HCT116 (cell line): Measurements from ENCODE around the gene PHF2.

ENCODE experiments used
- CEBPB ChIP-seq: IDR thresholded peaks from 2 replicates; pipeline ENCODE4 v1.6.1; 2012; ENCODE audit warnings: low read depth
- EZH2 ChIP-seq: fragments of 200-600 bp; sonication (generic); IDR thresholded peaks from 2 replicates; pipeline ENCODE4 v1.6.1; 2017; ENCODE audit warnings: antibody characterized with exemption, mixed run types
- EZH2phosphoT487 ChIP-seq: fragments of 200-600 bp; IDR thresholded peaks from 2 replicates; pipeline ENCODE4 v1.6.1; 2018; ENCODE audit warnings: antibody characterized with exemption, borderline replicate concordance
- FOSL1 ChIP-seq: IDR thresholded peaks from 2 replicates; pipeline ENCODE4 v1.6.1; 2012; ENCODE audit warnings: low read depth
- JUND ChIP-seq: IDR thresholded peaks from 2 replicates; pipeline ENCODE4 v1.6.1; 2012
- POLR2A ChIP-seq: IDR thresholded peaks from 2 replicates; pipeline ENCODE4 v1.7.0; 2011; ENCODE audit warnings: borderline replicate concordance; ENCODE audit not compliant: insufficient read depth, insufficient read length; ENCODE audit errors: extremely low read depth
- POLR2AphosphoS5 ChIP-seq: IDR thresholded peaks from 2 replicates; pipeline ENCODE4 v1.6.1; 2011; ENCODE audit warnings: mild to moderate bottlenecking, low read depth, low read length, moderate library complexity
- RAD21 ChIP-seq: IDR thresholded peaks from 2 replicates; pipeline ENCODE4 v1.6.1; 2012; ENCODE audit warnings: low read depth, mild to moderate bottlenecking
- YY1 ChIP-seq: IDR thresholded peaks from 2 replicates; pipeline ENCODE4 v1.6.1; 2011; ENCODE audit warnings: low read length, low read depth, moderate library complexity, mild to moderate bottlenecking; ENCODE audit not compliant: insufficient replicate concordance; ENCODE audit errors: extremely low read depth
- ZNF274 ChIP-seq: fragments of 200-500 bp; sonication (Bioruptor generic); IDR thresholded peaks from 2 replicates; pipeline ENCODE4 v1.6.1; 2014; ENCODE audit warnings: mild to moderate bottlenecking, low read depth, low read length, inconsistent platforms
- TF ChIP-seq, protein P1 (sequence below), 3 experiments: fragments of 200-600 bp in 1 of 3; sonication (generic) in 1 of 3; IDR thresholded peaks in 2 of 3; conservative IDR thresholded peaks in 1 of 3; 2 replicates each; pipeline ENCODE4 v1.5.1; 2012 to 2017; ENCODE audit warnings: low read depth in 2 of 3, low read length in 2 of 3, antibody characterized with exemption in 1 of 3, borderline replicate concordance in 1 of 3, control low read depth in 1 of 3, mild to moderate bottlenecking in 1 of 3, mixed read lengths in 1 of 3, mixed run types in 1 of 3, moderate library complexity in 1 of 3; ENCODE audit not compliant: insufficient read depth in 1 of 3
- TF ChIP-seq, protein P2 (sequence below): IDR thresholded peaks from 2 replicates; pipeline ENCODE4 v1.6.1; 2012
- TF ChIP-seq, protein P3 (sequence below): IDR thresholded peaks from 2 replicates; pipeline ENCODE4 v1.6.1; 2012
- TF ChIP-seq, protein P4 (sequence below): IDR thresholded peaks from 2 replicates; pipeline ENCODE4 v1.6.1; 2012; ENCODE audit warnings: low read depth

DNA sequence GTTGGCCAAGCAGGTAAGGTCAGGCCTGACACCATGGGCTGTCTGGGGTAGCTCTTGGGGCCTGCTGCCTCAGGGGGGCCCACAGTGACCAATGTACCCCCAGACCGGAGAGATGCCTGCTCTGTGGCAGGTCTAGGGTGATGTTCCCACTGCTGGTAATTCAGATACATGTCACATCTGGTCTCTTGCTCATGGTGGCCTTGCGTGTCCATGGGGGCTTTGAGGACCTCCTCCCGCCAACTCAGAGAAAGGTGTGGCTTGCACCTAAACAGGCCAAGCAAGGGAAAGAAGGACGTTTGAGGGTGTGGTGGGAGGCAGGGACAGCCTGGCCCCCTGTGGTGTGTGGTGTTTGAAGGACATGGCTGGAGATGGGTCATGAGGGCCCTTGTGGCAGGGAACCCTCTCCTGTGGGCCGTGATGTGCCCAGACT lies 75.2 kb downstream of the PHF2 start:
- TF ChIP-seq, protein P1, sequence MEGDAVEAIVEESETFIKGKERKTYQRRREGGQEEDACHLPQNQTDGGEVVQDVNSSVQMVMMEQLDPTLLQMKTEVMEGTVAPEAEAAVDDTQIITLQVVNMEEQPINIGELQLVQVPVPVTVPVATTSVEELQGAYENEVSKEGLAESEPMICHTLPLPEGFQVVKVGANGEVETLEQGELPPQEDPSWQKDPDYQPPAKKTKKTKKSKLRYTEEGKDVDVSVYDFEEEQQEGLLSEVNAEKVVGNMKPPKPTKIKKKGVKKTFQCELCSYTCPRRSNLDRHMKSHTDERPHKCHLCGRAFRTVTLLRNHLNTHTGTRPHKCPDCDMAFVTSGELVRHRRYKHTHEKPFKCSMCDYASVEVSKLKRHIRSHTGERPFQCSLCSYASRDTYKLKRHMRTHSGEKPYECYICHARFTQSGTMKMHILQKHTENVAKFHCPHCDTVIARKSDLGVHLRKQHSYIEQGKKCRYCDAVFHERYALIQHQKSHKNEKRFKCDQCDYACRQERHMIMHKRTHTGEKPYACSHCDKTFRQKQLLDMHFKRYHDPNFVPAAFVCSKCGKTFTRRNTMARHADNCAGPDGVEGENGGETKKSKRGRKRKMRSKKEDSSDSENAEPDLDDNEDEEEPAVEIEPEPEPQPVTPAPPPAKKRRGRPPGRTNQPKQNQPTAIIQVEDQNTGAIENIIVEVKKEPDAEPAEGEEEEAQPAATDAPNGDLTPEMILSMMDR (IDR thresholded peaks at IDR 0.05 in 2 of 3, conservative IDR thresholded peaks at IDR 0.05 in 1 of 3; ENCODE audit: borderline replicate concordance in 1 of 3, insufficient read depth in 1 of 3, low read depth in 2 of 3, low read length in 2 of 3): no peak
- no peak for TF ChIP-seq POLR2A
- no peak for TF ChIP-seq CEBPB
- TF ChIP-seq YY1: no peak
- TF ChIP-seq, protein P2, sequence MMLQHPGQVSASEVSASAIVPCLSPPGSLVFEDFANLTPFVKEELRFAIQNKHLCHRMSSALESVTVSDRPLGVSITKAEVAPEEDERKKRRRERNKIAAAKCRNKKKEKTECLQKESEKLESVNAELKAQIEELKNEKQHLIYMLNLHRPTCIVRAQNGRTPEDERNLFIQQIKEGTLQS: no peak
- no peak for TF ChIP-seq FOSL1
- TF ChIP-seq, protein P3, sequence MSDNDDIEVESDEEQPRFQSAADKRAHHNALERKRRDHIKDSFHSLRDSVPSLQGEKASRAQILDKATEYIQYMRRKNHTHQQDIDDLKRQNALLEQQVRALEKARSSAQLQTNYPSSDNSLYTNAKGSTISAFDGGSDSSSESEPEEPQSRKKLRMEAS: no peak
- no peak for TF ChIP-seq EZH2phosphoT487
- no peak for TF ChIP-seq ZNF274
- TF ChIP-seq EZH2: no peak
- no peak for TF ChIP-seq POLR2AphosphoS5
- TF ChIP-seq JUND: no peak
- TF ChIP-seq RAD21: no peak
- TF ChIP-seq, protein P4, sequence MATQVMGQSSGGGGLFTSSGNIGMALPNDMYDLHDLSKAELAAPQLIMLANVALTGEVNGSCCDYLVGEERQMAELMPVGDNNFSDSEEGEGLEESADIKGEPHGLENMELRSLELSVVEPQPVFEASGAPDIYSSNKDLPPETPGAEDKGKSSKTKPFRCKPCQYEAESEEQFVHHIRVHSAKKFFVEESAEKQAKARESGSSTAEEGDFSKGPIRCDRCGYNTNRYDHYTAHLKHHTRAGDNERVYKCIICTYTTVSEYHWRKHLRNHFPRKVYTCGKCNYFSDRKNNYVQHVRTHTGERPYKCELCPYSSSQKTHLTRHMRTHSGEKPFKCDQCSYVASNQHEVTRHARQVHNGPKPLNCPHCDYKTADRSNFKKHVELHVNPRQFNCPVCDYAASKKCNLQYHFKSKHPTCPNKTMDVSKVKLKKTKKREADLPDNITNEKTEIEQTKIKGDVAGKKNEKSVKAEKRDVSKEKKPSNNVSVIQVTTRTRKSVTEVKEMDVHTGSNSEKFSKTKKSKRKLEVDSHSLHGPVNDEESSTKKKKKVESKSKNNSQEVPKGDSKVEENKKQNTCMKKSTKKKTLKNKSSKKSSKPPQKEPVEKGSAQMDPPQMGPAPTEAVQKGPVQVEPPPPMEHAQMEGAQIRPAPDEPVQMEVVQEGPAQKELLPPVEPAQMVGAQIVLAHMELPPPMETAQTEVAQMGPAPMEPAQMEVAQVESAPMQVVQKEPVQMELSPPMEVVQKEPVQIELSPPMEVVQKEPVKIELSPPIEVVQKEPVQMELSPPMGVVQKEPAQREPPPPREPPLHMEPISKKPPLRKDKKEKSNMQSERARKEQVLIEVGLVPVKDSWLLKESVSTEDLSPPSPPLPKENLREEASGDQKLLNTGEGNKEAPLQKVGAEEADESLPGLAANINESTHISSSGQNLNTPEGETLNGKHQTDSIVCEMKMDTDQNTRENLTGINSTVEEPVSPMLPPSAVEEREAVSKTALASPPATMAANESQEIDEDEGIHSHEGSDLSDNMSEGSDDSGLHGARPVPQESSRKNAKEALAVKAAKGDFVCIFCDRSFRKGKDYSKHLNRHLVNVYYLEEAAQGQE: no peak
